Mammary epithelial cell (primary cell): ENCODE data around the gene MTREX.

Experiments used
- CTCF ChIP-seq, 2 donors: IDR thresholded peaks in 1 of 2; conservative IDR thresholded peaks in 1 of 2; 2 replicates each; pipeline ENCODE4 v1.5.1; 2011 to 2012; ENCODE audit warnings: inconsistent platforms in 2 of 2, low read length in 2 of 2, mild to moderate bottlenecking in 2 of 2, control low read depth in 1 of 2, low read depth in 1 of 2; ENCODE audit not compliant: insufficient read depth in 1 of 2; ENCODE audit errors: extremely low read depth in 1 of 2
- EZH2 ChIP-seq: IDR thresholded peaks from 2 replicates; pipeline ENCODE4 v1.6.1; 2012; ENCODE audit warnings: low read length, inconsistent platforms, borderline replicate concordance

DNA sequence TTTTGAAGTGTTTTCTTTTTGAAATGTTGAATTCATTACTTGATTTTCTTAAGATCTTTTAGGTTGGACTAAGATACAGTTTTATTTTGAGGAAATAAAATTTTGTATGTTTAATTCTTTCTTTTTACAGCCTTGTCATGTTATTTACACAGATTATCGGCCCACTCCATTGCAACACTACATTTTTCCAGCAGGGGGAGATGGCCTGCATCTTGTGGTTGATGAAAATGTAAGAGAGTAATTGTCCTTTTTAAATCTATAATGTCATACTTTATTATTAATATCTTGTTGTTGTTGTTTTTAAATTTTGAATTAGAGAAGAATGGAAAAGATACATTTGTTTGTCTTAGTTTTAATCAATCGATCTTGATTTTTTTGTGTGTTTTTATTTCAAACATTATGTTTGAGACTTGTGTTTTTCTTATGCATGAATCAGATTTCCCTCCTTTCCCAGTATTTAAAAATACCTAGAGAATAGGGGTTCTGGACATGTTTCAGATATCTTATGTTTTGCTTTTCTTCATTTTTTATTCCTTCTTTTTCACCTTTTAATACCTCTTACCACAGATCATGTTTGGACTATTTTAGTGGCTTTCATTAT, 36.7 kb downstream of the MTREX start:
- peak; percentile 87 for TF ChIP-seq CTCF (conservative IDR thresholded peaks at IDR 0.05 in 1 of 2, IDR thresholded peaks at IDR 0.05 in 1 of 2; ENCODE audit: extremely low read depth in 1 of 2, insufficient read depth in 1 of 2, low read depth in 1 of 2, low read length in 2 of 2)
- TF ChIP-seq EZH2: no peak
